A549 (cell line): ENCODE results near the gene TFEB.

ENCODE experiments used
- HDAC2 ChIP-seq: fragments of 200-600 bp; sonication (generic); IDR thresholded peaks from 2 replicates; pipeline ENCODE4 v1.6.1; 2016
- JUNB ChIP-seq: fragments of >200 bp; sonication (Bioruptor Twin); formaldehyde crosslinking; IDR thresholded peaks from 2 replicates; pipeline ENCODE4 v1.6.1; 2016
- SMC3 ChIP-seq: fragments of >200 bp; sonication (Bioruptor Twin); formaldehyde crosslinking; IDR thresholded peaks from 3 replicates; pipeline ENCODE4 v1.6.1; 2018; ENCODE audit warnings: inconsistent platforms
- TF ChIP-seq, protein P1 (sequence below): fragments of >200 bp; sonication (Bioruptor Twin); formaldehyde crosslinking; IDR thresholded peaks from 3 replicates; pipeline ENCODE4 v1.5.1; 2016

DNA sequence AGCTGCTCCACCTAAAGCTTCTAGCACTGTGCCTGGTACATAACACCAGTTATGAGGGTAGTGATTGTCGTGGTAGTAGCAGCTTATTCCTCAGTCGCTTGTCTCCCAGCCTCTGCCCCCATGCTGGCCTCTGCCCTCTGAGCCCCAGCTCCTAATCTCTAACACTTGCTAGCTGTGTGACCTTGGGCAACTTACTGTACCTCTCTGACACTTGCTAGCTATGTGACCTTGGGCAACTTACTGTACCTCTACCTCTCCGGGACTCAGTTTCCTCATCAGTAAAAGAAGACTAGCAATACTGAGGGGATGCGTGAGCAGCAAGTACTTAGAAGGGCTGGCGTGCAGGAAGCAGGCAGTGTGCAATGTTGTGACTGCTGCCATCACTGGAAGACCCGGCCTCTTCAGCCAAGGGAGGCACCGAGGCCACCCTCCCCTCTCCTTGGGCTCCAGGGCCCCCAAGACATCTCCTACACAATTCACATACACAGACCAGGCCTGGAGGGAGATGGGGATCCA is 87.3 kb downstream of the TFEB start:
- TF ChIP-seq JUNB (no peak), HDAC2 (no peak), SMC3 (no peak)
- TF ChIP-seq, protein P1, sequence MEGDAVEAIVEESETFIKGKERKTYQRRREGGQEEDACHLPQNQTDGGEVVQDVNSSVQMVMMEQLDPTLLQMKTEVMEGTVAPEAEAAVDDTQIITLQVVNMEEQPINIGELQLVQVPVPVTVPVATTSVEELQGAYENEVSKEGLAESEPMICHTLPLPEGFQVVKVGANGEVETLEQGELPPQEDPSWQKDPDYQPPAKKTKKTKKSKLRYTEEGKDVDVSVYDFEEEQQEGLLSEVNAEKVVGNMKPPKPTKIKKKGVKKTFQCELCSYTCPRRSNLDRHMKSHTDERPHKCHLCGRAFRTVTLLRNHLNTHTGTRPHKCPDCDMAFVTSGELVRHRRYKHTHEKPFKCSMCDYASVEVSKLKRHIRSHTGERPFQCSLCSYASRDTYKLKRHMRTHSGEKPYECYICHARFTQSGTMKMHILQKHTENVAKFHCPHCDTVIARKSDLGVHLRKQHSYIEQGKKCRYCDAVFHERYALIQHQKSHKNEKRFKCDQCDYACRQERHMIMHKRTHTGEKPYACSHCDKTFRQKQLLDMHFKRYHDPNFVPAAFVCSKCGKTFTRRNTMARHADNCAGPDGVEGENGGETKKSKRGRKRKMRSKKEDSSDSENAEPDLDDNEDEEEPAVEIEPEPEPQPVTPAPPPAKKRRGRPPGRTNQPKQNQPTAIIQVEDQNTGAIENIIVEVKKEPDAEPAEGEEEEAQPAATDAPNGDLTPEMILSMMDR, result no peak
